ENCODE measurements around the gene ZNF518A. TPM values are rescaled to one million over a fixed set of nuclear protein-coding genes. Genes with fewer than 3 reads are reported as not detected.

The ZNF518A gene
- total RNA-seq, 1 experiment from 2014 or later, result 26.1 TPM

DNA sequence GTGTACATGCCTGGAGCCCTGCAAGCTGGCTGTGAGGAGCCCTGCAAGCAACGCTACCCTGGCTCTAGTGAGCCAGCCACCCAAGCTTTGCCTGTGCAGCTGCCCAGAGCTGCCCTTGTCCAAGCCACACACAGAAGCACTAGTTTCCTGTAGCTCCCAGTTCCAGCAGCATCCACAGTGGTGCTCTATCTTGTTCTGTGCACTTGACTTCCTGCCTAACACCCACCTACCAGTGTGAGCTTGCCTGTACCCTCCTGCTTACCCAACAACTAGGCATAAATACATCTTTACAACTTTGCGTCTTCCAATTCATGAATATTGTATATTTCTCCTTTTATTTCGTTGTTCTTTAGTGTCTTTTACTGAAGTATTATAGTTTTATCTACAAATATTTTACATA is 32.2 kb upstream of the ZNF518A start:
- BruUV-seq (replicated peaks), result no TSS peak
- POLR2A ChIA-PET, result no interaction called here
- no peaks in the 10 kb centered on the region for H3K9me3 ChIP-seq (ENCODE audit: control insufficient read depth, insufficient read depth, low read depth, low read length)
- ATAC-seq (peak; percentile 45; the same call in 1 of the 2 replicates), DNase-seq (ENCODE audit: low read depth, low spot score) (no peak)
- no peak overlapping the region for H3K4me3 ChIP-seq (ENCODE audit: low read depth in 2 of 2, low read length in 2 of 2)
- in situ Hi-C loops (cut with HindIII; ENCODE audit: low pct_unique_long_range_greater_than_20kb, low sequenced_read_pairs), result no loop called here
- H3K36me3 ChIP-seq (ENCODE audit: control insufficient read depth, insufficient read depth, low read length), result no peaks in the 10 kb centered on the region
- no peaks in the 10 kb centered on the region for H3K4me1 ChIP-seq (ENCODE audit: control insufficient read depth, insufficient read depth, low read length)
- H3K27ac ChIP-seq (ENCODE audit: low read length), result no peak overlapping the region
- TF ChIP-seq, protein P1, sequence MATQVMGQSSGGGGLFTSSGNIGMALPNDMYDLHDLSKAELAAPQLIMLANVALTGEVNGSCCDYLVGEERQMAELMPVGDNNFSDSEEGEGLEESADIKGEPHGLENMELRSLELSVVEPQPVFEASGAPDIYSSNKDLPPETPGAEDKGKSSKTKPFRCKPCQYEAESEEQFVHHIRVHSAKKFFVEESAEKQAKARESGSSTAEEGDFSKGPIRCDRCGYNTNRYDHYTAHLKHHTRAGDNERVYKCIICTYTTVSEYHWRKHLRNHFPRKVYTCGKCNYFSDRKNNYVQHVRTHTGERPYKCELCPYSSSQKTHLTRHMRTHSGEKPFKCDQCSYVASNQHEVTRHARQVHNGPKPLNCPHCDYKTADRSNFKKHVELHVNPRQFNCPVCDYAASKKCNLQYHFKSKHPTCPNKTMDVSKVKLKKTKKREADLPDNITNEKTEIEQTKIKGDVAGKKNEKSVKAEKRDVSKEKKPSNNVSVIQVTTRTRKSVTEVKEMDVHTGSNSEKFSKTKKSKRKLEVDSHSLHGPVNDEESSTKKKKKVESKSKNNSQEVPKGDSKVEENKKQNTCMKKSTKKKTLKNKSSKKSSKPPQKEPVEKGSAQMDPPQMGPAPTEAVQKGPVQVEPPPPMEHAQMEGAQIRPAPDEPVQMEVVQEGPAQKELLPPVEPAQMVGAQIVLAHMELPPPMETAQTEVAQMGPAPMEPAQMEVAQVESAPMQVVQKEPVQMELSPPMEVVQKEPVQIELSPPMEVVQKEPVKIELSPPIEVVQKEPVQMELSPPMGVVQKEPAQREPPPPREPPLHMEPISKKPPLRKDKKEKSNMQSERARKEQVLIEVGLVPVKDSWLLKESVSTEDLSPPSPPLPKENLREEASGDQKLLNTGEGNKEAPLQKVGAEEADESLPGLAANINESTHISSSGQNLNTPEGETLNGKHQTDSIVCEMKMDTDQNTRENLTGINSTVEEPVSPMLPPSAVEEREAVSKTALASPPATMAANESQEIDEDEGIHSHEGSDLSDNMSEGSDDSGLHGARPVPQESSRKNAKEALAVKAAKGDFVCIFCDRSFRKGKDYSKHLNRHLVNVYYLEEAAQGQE (IDR thresholded peaks at IDR 0.05; ENCODE audit: insufficient read depth in 1 of 2, low read depth in 2 of 2, low read length in 1 of 2), result no peak
- TF ChIP-seq TCF7L2 (IDR thresholded peaks at IDR 0.05; ENCODE audit: low read depth, low read length), result no peak
- TF ChIP-seq, protein P2, sequence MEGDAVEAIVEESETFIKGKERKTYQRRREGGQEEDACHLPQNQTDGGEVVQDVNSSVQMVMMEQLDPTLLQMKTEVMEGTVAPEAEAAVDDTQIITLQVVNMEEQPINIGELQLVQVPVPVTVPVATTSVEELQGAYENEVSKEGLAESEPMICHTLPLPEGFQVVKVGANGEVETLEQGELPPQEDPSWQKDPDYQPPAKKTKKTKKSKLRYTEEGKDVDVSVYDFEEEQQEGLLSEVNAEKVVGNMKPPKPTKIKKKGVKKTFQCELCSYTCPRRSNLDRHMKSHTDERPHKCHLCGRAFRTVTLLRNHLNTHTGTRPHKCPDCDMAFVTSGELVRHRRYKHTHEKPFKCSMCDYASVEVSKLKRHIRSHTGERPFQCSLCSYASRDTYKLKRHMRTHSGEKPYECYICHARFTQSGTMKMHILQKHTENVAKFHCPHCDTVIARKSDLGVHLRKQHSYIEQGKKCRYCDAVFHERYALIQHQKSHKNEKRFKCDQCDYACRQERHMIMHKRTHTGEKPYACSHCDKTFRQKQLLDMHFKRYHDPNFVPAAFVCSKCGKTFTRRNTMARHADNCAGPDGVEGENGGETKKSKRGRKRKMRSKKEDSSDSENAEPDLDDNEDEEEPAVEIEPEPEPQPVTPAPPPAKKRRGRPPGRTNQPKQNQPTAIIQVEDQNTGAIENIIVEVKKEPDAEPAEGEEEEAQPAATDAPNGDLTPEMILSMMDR (IDR thresholded peaks at IDR 0.05), result no peak
- TF ChIP-seq SIN3A (IDR thresholded peaks at IDR 0.05; ENCODE audit: borderline replicate concordance, insufficient read depth, low read depth, low read length), result no peak
- no peak for TF ChIP-seq POLR2AphosphoS5 (IDR thresholded peaks at IDR 0.05; ENCODE audit: low read depth, low read length)
- peaks cover 26% of the 10 kb centered on the region for H3K27me3 ChIP-seq (ENCODE audit: control insufficient read depth, insufficient read depth, low read length)
- intact Hi-C loops (cut with micrococcal nuclease; ENCODE audit: unreplicated experiment), result no loop called here
- CTCF ChIA-PET, result no interaction called here

DNA sequence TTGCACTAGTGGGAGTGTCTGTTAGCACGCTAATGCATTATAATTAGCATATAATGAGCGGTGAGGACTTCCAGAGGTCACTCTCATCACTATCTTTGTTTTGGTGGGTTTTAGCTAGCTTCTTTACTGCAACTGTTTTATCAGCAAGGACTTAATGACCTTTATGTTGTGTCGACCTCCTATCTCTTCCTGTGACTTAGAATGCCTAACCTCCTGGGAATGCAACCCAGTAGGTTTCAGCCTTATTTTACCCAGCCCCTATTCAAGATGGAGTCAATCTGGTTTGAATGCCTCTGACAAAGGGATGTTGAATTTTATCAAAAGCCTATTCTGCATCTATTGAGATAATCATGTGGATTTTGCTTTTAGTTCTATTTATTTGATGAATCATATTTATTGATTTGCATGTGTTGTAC is 22.5 kb upstream of the ZNF518A start:
- ChIA-PET POLR2A (no interaction called here), CTCF (no interaction called here)
- no TSS peak for BruUV-seq (replicated peaks)
- Histone ChIP-seq H3K9me3 (ENCODE audit: control insufficient read depth, insufficient read depth, low read depth, low read length) (no peaks in the 10 kb centered on the region), H3K4me1 (ENCODE audit: control insufficient read depth, insufficient read depth, low read length) (no peaks in the 10 kb centered on the region), H3K4me3 (ENCODE audit: low read depth in 2 of 2, low read length in 2 of 2) (no peak overlapping the region), H3K27me3 (ENCODE audit: control insufficient read depth, insufficient read depth, low read length) (peaks cover 37% of the 10 kb centered on the region), H3K27ac (ENCODE audit: low read length) (no peak overlapping the region), H3K36me3 (ENCODE audit: control insufficient read depth, insufficient read depth, low read length) (no peaks in the 10 kb centered on the region)
- in situ Hi-C loops (cut with HindIII; ENCODE audit: low pct_unique_long_range_greater_than_20kb, low sequenced_read_pairs), result no loop called here
- no peak for ATAC-seq
- TF ChIP-seq, protein P2 (IDR thresholded peaks at IDR 0.05), result no peak
- no peak for TF ChIP-seq TCF7L2 (IDR thresholded peaks at IDR 0.05; ENCODE audit: low read depth, low read length)
- TF ChIP-seq, protein P1 (IDR thresholded peaks at IDR 0.05; ENCODE audit: insufficient read depth in 1 of 2, low read depth in 2 of 2, low read length in 1 of 2), result no peak
- TF ChIP-seq POLR2AphosphoS5 (IDR thresholded peaks at IDR 0.05; ENCODE audit: low read depth, low read length), result no peak
- TF ChIP-seq SIN3A (IDR thresholded peaks at IDR 0.05; ENCODE audit: borderline replicate concordance, insufficient read depth, low read depth, low read length), result no peak
- intact Hi-C loops (cut with micrococcal nuclease; ENCODE audit: unreplicated experiment), result no loop called here
- DNase-seq (ENCODE audit: low read depth, low spot score), result no peak
